Naive thymus-derived CD4-positive, alpha-beta T cell (primary cell): Measurements from ENCODE around the gene CHD2. TPM values are rescaled to one million over a fixed set of nuclear protein-coding genes. Genes with fewer than 3 reads are reported as not detected.
A peak's percentile ranks its signal among the peaks of the same experiment; 100 is the strongest.

Source experiments
- ATAC-seq: fragments of 150-1000 bp; cut with Tn5 transposase; 2 replicates; pipeline ENCODE4 v1.10.0; 2021; ENCODE audit warnings: mild to moderate bottlenecking, moderate library complexity
- CTCF ChIA-PET: fragments of 350-600 bp; sonication (Branson Sonifier 250); formaldehyde crosslinking; loops from one replicate; lab custom pipeline; 2021; ENCODE audit warnings: antibody characterized with exemption; lab: Charles Lee
- POLR2A ChIA-PET: fragments of 350-600 bp; sonication (Branson Sonifier 250); formaldehyde crosslinking; loops from one replicate; lab custom pipeline; 2021; ENCODE audit warnings: antibody characterized with exemption, inconsistent platforms; lab: Charles Lee
- DNase-seq, 9 donors: peaks; one replicate each; pipeline versions ENCODE4 v3.0.0 to v3.0.0-alpha.2; 2020 to 2022; ENCODE audit warnings: mixed read lengths in 1 of 9
- H3K27ac ChIP-seq: one replicate; pipeline ENCODE4 v1.7.0; 2013; ENCODE audit warnings: mild to moderate bottlenecking, low read depth, low read length, moderate library complexity
- H3K27me3 ChIP-seq, 2 donors: one replicate each; pipeline ENCODE4 v1.7.0; 2013; ENCODE audit warnings: low read length in 2 of 2, mild to moderate bottlenecking in 2 of 2, moderate library complexity in 2 of 2; ENCODE audit not compliant: control insufficient read depth in 2 of 2, insufficient read depth in 2 of 2
- H3K36me3 ChIP-seq, 3 experiments: 1 replicate in 2 of 3; 2 replicates in 1 of 3; pipeline ENCODE4 v1.7.0; 2013; ENCODE audit warnings: low read length in 3 of 3, mild to moderate bottlenecking in 3 of 3, moderate library complexity in 1 of 3; ENCODE audit not compliant: insufficient read depth in 3 of 3, control insufficient read depth in 2 of 3
- H3K4me1 ChIP-seq, 2 donors: one replicate each; pipeline ENCODE4 v1.7.0; 2013; ENCODE audit warnings: low read length in 2 of 2, mild to moderate bottlenecking in 2 of 2, moderate library complexity in 1 of 2; ENCODE audit not compliant: control insufficient read depth in 2 of 2, insufficient read depth in 2 of 2
- H3K4me3 ChIP-seq: 2 replicates; pipeline ENCODE4 v1.7.0; 2013; ENCODE audit warnings: mild to moderate bottlenecking, low read length
- H3K9me3 ChIP-seq, 3 experiments: 1 replicate in 2 of 3; 2 replicates in 1 of 3; pipeline ENCODE4 v1.7.0; 2013; ENCODE audit warnings: low read length in 3 of 3; ENCODE audit not compliant: control insufficient read depth in 2 of 3
- H3K27ac Mint-ChIP-seq, 9 donors: one replicate each; pipeline ENCODE4 v1.8.0; 2020 to 2022; ENCODE audit warnings: mixed read lengths in 9 of 9, mild to moderate bottlenecking in 8 of 9, moderate library complexity in 5 of 9, inconsistent platforms in 2 of 9
- H3K27me3 Mint-ChIP-seq, 5 donors: one replicate each; pipeline ENCODE4 v1.8.0; 2021 to 2022; ENCODE audit warnings: mixed read lengths in 5 of 5, mild to moderate bottlenecking in 1 of 5
- H3K36me3 Mint-ChIP-seq, 5 donors: one replicate each; pipeline ENCODE4 v1.8.0; 2020 to 2022; ENCODE audit warnings: mixed read lengths in 5 of 5, mild to moderate bottlenecking in 3 of 5, inconsistent platforms in 1 of 5
- H3K4me1 Mint-ChIP-seq, 7 donors: one replicate each; pipeline ENCODE4 v1.8.0; 2020 to 2022; ENCODE audit warnings: mixed read lengths in 7 of 7, mild to moderate bottlenecking in 3 of 7, inconsistent platforms in 1 of 7
- H3K4me3 Mint-ChIP-seq, 10 donors: one replicate each; pipeline ENCODE4 v1.8.0; 2020 to 2022; ENCODE audit warnings: mild to moderate bottlenecking in 10 of 10, mixed read lengths in 10 of 10, moderate library complexity in 6 of 10, inconsistent platforms in 2 of 10
- H3K9me3 Mint-ChIP-seq, 11 donors: one replicate each; pipeline ENCODE4 v1.8.0; 2020 to 2022; ENCODE audit warnings: mixed read lengths in 11 of 11, mild to moderate bottlenecking in 4 of 11, inconsistent platforms in 1 of 11, moderate library complexity in 1 of 11
- intact Hi-C, 2 donors: fragments of 100-400 bp; cut with micrococcal nuclease; formaldehyde crosslinking; loops; one replicate each; pipeline ENCODE4 v1.15.1; 2023
- polyA plus RNA-seq, 2 donors: library from polyadenylated mRNA; unstranded; fragments of 300-500 nt; fragmentation: Illumina TruSeq; gene quantifications; one replicate each; pipeline ENCODE4 v1.2.3, GENCODE V29; 2021
- total RNA-seq, 6 experiments: library from RNA in 5 of 6; stranded (reverse) in 5 of 6; gene quantifications; 1 replicate in 5 of 6; 2 replicates in 1 of 6; pipeline ENCODE4 v1.2.3 and lab custom pipeline; 2021 to 2026

The CHD2 gene
- total and polyA plus RNA-seq, 7 experiments from 2014 or later, result 70.0 to 492 (median 371) TPM

GRCh38 chr15:93042691-93043378 lies 142.7 kb downstream of the CHD2 start:
- peaks cover 0 to 5% (median 3%) of the 10 kb centered on the region in 5 donors for H3K36me3 Mint-ChIP-seq
- ATAC-seq (no peak), DNase-seq (no peak)
- ChIA-PET POLR2A (no interaction called here), CTCF (no interaction called here)
- no peak overlapping the region for H3K4me3 Mint-ChIP-seq
- no peak overlapping the region for H3K27ac Mint-ChIP-seq
- no peaks in the 10 kb centered on the region for H3K27me3 ChIP-seq
- H3K4me3 ChIP-seq, result no peak overlapping the region
- H3K4me1 ChIP-seq, result peaks cover 10 to 14% of the 10 kb centered on the region in 2 donors
- peaks cover 4 to 17% (median 14%) of the 10 kb centered on the region in 7 donors for H3K4me1 Mint-ChIP-seq
- intact Hi-C loops, result no loop called here
- peaks cover 0 to 11% (median 4%) of the 10 kb centered on the region in 11 donors for H3K9me3 Mint-ChIP-seq
- H3K36me3 ChIP-seq, result no peaks in the 10 kb centered on the region
- H3K27ac ChIP-seq, result no peak overlapping the region
- peaks cover 0 to 8% (median 0%) of the 10 kb centered on the region in 3 experiments for H3K9me3 ChIP-seq
- peaks cover 0 to 2% (median 0%) of the 10 kb centered on the region in 5 donors for H3K27me3 Mint-ChIP-seq

GRCh38 chr15:93043621-93044300 lies 143.6 kb downstream of the CHD2 start:
- DNase-seq, result no peak
- Mint-ChIP-seq H3K27ac (no peak overlapping the region), H3K27me3 (peaks cover 0 to 5% (median 0%) of the 10 kb centered on the region in 5 donors)

GRCh38 chr15:93044301-93045190 lies 144.4 kb downstream of the CHD2 start:
- no peak overlapping the region for H3K4me3 Mint-ChIP-seq
- peaks cover 6 to 32% (median 26%) of the 10 kb centered on the region in 7 donors for H3K4me1 Mint-ChIP-seq
- peaks cover 0 to 8% (median 0%) of the 10 kb centered on the region in 3 experiments for H3K9me3 ChIP-seq
- H3K9me3 Mint-ChIP-seq, result peaks cover 0 to 11% (median 4%) of the 10 kb centered on the region in 11 donors
- CTCF ChIA-PET, result interaction anchor here (0.6 kb wide), 1 partner anchor 734 kb away, joined by 4 read pairs; no protein-coding TSS in a partner anchor
- H3K27me3 ChIP-seq, result no peaks in the 10 kb centered on the region
- DNase-seq (no peak), ATAC-seq (no peak)
- no peak overlapping the region for H3K27ac Mint-ChIP-seq
- peaks cover 0 to 5% (median 3%) of the 10 kb centered on the region in 5 donors for H3K36me3 Mint-ChIP-seq
- peaks cover 0 to 6% (median 0%) of the 10 kb centered on the region in 5 donors for H3K27me3 Mint-ChIP-seq
- POLR2A ChIA-PET, result no interaction called here
- no peak overlapping the region for H3K27ac ChIP-seq
- H3K4me3 ChIP-seq, result no peak overlapping the region
- H3K36me3 ChIP-seq, result no peaks in the 10 kb centered on the region
- peaks cover 17 to 29% of the 10 kb centered on the region in 2 donors for H3K4me1 ChIP-seq
- intact Hi-C loops, result no loop called here

More at GRCh38 chr15:93043621-93044300, 143.6 kb downstream of the CHD2 start:
- ChIA-PET CTCF (interaction anchor here (0.6 kb wide), 1 partner anchor 735 kb away, joined by 4 read pairs; no protein-coding TSS in a partner anchor), POLR2A (no interaction called here)
- H3K9me3 Mint-ChIP-seq, result peaks cover 0 to 11% (median 4%) of the 10 kb centered on the region in 11 donors
- H3K4me3 ChIP-seq, result no peak overlapping the region
- peaks cover 0 to 8% (median 0%) of the 10 kb centered on the region in 3 experiments for H3K9me3 ChIP-seq
- peaks cover 0 to 5% (median 3%) of the 10 kb centered on the region in 5 donors for H3K36me3 Mint-ChIP-seq
- H3K27me3 ChIP-seq, result no peaks in the 10 kb centered on the region
- peaks cover 6 to 24% (median 19%) of the 10 kb centered on the region in 7 donors for H3K4me1 Mint-ChIP-seq
- ATAC-seq, result no peak
- H3K4me1 ChIP-seq, result peaks cover 17 to 22% of the 10 kb centered on the region in 2 donors
- H3K4me3 Mint-ChIP-seq, result no peak overlapping the region
- H3K36me3 ChIP-seq, result no peaks in the 10 kb centered on the region
- no peak overlapping the region for H3K27ac ChIP-seq
- intact Hi-C loops, result no loop called here

- H3K27me3 Mint-ChIP-seq, result peaks cover 0 to 6% (median 0%) of the 10 kb centered on the region in 5 donors
- intact Hi-C loops, result no loop called here
- H3K27ac Mint-ChIP-seq, result peak overlapping the region in 1 of 9 donors; percentile 25
Measured at GRCh38 chr15:93045191-93045785, 145.2 kb downstream of the CHD2 start.

GRCh38 chr15:93046120-93046519 lies 146.0 kb downstream of the CHD2 start:
- ChIA-PET CTCF (no interaction called here), POLR2A (no interaction called here)
- Histone ChIP-seq H3K27ac (no peak overlapping the region), H3K4me1 (peaks cover 17 to 39% of the 10 kb centered on the region in 2 donors), H3K4me3 (no peak overlapping the region), H3K27me3 (no peaks in the 10 kb centered on the region), H3K36me3 (no peaks in the 10 kb centered on the region), H3K9me3 (peaks cover 0 to 8% (median 0%) of the 10 kb centered on the region in 3 experiments)
- DNase-seq (no peak), ATAC-seq (no peak)
- Mint-ChIP-seq H3K27me3 (peaks cover 0 to 6% (median 0%) of the 10 kb centered on the region in 5 donors), H3K9me3 (peaks cover 0 to 11% (median 4%) of the 10 kb centered on the region in 11 donors), H3K4me1 (peaks cover 6 to 40% (median 32%) of the 10 kb centered on the region in 7 donors), H3K36me3 (peaks cover 0 to 5% (median 3%) of the 10 kb centered on the region in 5 donors), H3K27ac (peak overlapping the region in 6 of 9 donors; percentile 3 to 63 (median 27)), H3K4me3 (peak overlapping the region in 2 of 10 donors; percentile 14 to 33)
- intact Hi-C loops, result no loop called here

More at GRCh38 chr15:93045191-93045785, 145.2 kb downstream of the CHD2 start:
- Histone ChIP-seq H3K9me3 (peaks cover 0 to 8% (median 0%) of the 10 kb centered on the region in 3 experiments), H3K27ac (no peak overlapping the region), H3K4me1 (peaks cover 17 to 36% of the 10 kb centered on the region in 2 donors), H3K36me3 (no peaks in the 10 kb centered on the region), H3K27me3 (no peaks in the 10 kb centered on the region), H3K4me3 (no peak overlapping the region)
- no peak for DNase-seq
- H3K4me1 Mint-ChIP-seq, result peaks cover 6 to 38% (median 31%) of the 10 kb centered on the region in 7 donors
- POLR2A ChIA-PET, result no interaction called here
- CTCF ChIA-PET, result no interaction called here
- peaks cover 0 to 5% (median 3%) of the 10 kb centered on the region in 5 donors for H3K36me3 Mint-ChIP-seq
- no peak for ATAC-seq
- no peak overlapping the region for H3K4me3 Mint-ChIP-seq
- peaks cover 0 to 11% (median 4%) of the 10 kb centered on the region in 11 donors for H3K9me3 Mint-ChIP-seq
